SK-N-SH treated with all-trans-retinoic acid at 6 μM for 48 hours (cell line): Measurements from ENCODE around the gene SYNGR3.

Experiments used
- ATAC-seq: fragments of 200-7000 bp; cut with Tn5 transposase; 3 replicates; pipeline ENCODE4 v1.9.1; 2020; ENCODE audit warnings: mild to moderate bottlenecking, moderate library complexity
- CSDC2 ChIP-seq: fragments of 250-450 bp; sonication (Bioruptor Pico); IDR thresholded peaks from 2 replicates; pipeline ENCODE4 v1.5.0; 2020; ENCODE audit warnings: mild to moderate bottlenecking, moderate library complexity
- ESRRG ChIP-seq: fragments of 250-450 bp; sonication (Bioruptor Pico); IDR thresholded peaks from 2 replicates; pipeline ENCODE4 v1.6.1; 2021; ENCODE audit warnings: mild to moderate bottlenecking
- ISL1 ChIP-seq: fragments of 250-450 bp; sonication (Bioruptor Pico); IDR thresholded peaks from 2 replicates; pipeline ENCODE4 v2.1.2; 2022; ENCODE audit warnings: mild to moderate bottlenecking, moderate library complexity
- OSR1 ChIP-seq: fragments of 250-450 bp; sonication (Bioruptor Pico); IDR thresholded peaks from 2 replicates; pipeline ENCODE4 v1.8.0; 2022; ENCODE audit warnings: moderate library complexity, mild to moderate bottlenecking, inconsistent platforms
- RARB ChIP-seq: fragments of 250-450 bp; sonication (Bioruptor Pico); IDR thresholded peaks from 2 replicates; pipeline ENCODE4 v1.8.0; 2021; ENCODE audit warnings: mild to moderate bottlenecking, moderate library complexity
- TOX ChIP-seq: fragments of 250-450 bp; sonication (Bioruptor Pico); IDR thresholded peaks from 2 replicates; pipeline ENCODE4 v1.8.0; 2021; ENCODE audit warnings: mild to moderate bottlenecking, moderate library complexity, borderline replicate concordance
- ZFP30 ChIP-seq: fragments of 450-650 bp; formaldehyde crosslinking; IDR thresholded peaks from 2 replicates; pipeline ENCODE4 v1.5.0; 2022; ENCODE audit warnings: mild to moderate bottlenecking, moderate library complexity
- ZNF565 ChIP-seq: fragments of 450-650 bp; formaldehyde crosslinking; conservative IDR thresholded peaks from 2 replicates; pipeline ENCODE4 v1.5.0; 2020; ENCODE audit warnings: low read depth, mild to moderate bottlenecking, moderate library complexity
- ZNF8 ChIP-seq: fragments of 450-650 bp; formaldehyde crosslinking; IDR thresholded peaks from 2 replicates; pipeline ENCODE4 v1.5.0; 2020; ENCODE audit warnings: mild to moderate bottlenecking, moderate library complexity
- TF ChIP-seq, protein P1 (sequence below): fragments of 250-450 bp; sonication (Bioruptor Pico); IDR thresholded peaks from 2 replicates; pipeline ENCODE4 v1.8.0; 2020; ENCODE audit warnings: mild to moderate bottlenecking, moderate library complexity, borderline replicate concordance
- TF ChIP-seq, protein P2 (sequence below): fragments of 250-450 bp; sonication (Bioruptor Pico); IDR thresholded peaks from 2 replicates; pipeline ENCODE4 v1.8.0; 2021; ENCODE audit warnings: low read depth, mild to moderate bottlenecking, moderate library complexity, borderline replicate concordance
- TF ChIP-seq, protein P3 (sequence below): fragments of 250-450 bp; sonication (Bioruptor Pico); IDR thresholded peaks from 2 replicates; pipeline ENCODE4 v1.5.1; 2020; ENCODE audit warnings: low read depth, mild to moderate bottlenecking, moderate library complexity
- TF ChIP-seq, protein P4 (sequence below): fragments of 250-450 bp; sonication (Bioruptor Pico); IDR thresholded peaks from 2 replicates; pipeline ENCODE4 v1.5.1; 2021; ENCODE audit warnings: mild to moderate bottlenecking, moderate library complexity
- TF ChIP-seq, protein P5 (sequence below): fragments of 250-450 bp; sonication (Bioruptor Pico); IDR thresholded peaks from 2 replicates; pipeline ENCODE4 v1.5.0; 2020; ENCODE audit warnings: mild to moderate bottlenecking, moderate library complexity

The SYNGR3 gene

DNA sequence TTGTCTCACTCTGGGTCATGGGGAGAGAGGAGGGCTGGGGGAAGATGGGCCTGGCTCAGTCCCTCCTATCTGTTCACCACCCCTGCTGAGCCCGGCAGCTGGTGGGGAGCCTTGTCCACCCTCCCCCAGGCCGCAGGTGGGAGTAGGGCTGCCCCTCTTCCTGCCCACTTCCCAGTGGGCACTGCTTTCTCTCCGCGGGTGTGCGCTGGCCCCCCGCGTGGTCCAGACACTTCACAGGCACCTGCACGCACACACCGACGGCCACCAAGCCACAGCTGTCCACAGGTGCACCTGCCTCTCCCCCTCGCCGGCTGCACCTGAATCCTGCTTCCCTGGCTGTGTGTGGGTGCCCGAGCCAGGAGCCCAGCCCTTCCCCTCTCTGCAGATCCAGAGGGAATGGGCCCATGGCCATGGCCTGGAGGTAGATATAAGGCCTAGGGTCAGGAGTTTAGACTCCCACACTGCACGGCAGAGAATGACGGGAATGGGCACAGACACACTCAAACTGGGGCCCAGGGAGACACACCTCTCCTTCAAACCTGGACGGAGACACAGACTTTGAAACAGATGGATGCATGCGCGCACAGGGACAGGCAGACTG is 39.0 kb downstream of the SYNGR3 start (continued):
- TF ChIP-seq, protein P1, sequence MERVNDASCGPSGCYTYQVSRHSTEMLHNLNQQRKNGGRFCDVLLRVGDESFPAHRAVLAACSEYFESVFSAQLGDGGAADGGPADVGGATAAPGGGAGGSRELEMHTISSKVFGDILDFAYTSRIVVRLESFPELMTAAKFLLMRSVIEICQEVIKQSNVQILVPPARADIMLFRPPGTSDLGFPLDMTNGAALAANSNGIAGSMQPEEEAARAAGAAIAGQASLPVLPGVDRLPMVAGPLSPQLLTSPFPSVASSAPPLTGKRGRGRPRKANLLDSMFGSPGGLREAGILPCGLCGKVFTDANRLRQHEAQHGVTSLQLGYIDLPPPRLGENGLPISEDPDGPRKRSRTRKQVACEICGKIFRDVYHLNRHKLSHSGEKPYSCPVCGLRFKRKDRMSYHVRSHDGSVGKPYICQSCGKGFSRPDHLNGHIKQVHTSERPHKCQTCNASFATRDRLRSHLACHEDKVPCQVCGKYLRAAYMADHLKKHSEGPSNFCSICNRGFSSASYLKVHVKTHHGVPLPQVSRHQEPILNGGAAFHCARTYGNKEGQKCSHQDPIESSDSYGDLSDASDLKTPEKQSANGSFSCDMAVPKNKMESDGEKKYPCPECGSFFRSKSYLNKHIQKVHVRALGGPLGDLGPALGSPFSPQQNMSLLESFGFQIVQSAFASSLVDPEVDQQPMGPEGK (CRISPR knock-in tag), result no peak

DNA sequence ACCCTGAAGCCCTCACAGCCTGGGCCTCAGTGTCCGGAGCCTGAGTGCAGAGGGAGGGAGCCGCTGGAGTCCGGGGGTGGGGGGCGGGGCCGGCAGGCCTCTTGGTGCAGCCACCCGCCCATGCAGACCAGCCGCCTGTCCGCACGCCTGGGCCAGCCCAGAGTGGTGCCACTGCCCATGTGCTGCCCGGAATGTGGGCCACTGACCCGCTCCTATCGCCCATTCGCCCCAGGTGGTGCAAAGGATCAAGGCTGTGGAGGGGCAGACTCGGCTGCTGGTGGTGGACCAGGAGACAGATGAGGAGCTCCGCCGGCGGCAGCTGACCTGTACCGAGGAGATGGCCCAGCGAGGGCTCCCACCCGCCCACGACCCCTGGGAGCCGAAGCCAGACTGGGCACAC is 39.6 kb downstream of the SYNGR3 start:
- ATAC-seq, result no peak
- TF ChIP-seq, protein P1 (CRISPR knock-in tag), result no peak
- TF ChIP-seq RARB (CRISPR knock-in tag) (no peak), TOX (CRISPR knock-in tag) (no peak), ISL1 (no peak), ZFP30 (CRISPR knock-in tag) (no peak), CSDC2 (CRISPR knock-in tag) (no peak), ZNF565 (no peak), OSR1 (no peak), ZNF8 (no peak)
- TF ChIP-seq, protein P2, sequence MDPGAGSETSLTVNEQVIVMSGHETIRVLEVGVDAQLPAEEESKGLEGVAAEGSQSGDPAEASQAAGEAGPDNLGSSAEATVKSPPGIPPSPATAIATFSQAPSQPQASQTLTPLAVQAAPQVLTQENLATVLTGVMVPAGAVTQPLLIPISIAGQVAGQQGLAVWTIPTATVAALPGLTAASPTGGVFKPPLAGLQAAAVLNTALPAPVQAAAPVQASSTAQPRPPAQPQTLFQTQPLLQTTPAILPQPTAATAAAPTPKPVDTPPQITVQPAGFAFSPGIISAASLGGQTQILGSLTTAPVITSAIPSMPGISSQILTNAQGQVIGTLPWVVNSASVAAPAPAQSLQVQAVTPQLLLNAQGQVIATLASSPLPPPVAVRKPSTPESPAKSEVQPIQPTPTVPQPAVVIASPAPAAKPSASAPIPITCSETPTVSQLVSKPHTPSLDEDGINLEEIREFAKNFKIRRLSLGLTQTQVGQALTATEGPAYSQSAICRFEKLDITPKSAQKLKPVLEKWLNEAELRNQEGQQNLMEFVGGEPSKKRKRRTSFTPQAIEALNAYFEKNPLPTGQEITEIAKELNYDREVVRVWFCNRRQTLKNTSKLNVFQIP, result no peak
- TF ChIP-seq, protein P3, sequence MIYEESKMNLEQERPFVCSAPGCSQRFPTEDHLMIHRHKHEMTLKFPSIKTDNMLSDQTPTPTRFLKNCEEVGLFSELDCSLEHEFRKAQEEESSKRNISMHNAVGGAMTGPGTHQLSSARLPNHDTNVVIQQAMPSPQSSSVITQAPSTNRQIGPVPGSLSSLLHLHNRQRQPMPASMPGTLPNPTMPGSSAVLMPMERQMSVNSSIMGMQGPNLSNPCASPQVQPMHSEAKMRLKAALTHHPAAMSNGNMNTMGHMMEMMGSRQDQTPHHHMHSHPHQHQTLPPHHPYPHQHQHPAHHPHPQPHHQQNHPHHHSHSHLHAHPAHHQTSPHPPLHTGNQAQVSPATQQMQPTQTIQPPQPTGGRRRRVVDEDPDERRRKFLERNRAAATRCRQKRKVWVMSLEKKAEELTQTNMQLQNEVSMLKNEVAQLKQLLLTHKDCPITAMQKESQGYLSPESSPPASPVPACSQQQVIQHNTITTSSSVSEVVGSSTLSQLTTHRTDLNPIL, result no peak
- TF ChIP-seq, protein P4, sequence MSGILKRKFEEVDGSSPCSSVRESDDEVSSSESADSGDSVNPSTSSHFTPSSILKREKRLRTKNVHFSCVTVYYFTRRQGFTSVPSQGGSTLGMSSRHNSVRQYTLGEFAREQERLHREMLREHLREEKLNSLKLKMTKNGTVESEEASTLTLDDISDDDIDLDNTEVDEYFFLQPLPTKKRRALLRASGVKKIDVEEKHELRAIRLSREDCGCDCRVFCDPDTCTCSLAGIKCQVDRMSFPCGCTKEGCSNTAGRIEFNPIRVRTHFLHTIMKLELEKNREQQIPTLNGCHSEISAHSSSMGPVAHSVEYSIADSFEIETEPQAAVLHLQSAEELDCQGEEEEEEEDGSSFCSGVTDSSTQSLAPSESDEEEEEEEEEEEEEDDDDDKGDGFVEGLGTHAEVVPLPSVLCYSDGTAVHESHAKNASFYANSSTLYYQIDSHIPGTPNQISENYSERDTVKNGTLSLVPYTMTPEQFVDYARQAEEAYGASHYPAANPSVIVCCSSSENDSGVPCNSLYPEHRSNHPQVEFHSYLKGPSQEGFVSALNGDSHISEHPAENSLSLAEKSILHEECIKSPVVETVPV (CRISPR knock-in tag), result no peak
- TF ChIP-seq, protein P5, sequence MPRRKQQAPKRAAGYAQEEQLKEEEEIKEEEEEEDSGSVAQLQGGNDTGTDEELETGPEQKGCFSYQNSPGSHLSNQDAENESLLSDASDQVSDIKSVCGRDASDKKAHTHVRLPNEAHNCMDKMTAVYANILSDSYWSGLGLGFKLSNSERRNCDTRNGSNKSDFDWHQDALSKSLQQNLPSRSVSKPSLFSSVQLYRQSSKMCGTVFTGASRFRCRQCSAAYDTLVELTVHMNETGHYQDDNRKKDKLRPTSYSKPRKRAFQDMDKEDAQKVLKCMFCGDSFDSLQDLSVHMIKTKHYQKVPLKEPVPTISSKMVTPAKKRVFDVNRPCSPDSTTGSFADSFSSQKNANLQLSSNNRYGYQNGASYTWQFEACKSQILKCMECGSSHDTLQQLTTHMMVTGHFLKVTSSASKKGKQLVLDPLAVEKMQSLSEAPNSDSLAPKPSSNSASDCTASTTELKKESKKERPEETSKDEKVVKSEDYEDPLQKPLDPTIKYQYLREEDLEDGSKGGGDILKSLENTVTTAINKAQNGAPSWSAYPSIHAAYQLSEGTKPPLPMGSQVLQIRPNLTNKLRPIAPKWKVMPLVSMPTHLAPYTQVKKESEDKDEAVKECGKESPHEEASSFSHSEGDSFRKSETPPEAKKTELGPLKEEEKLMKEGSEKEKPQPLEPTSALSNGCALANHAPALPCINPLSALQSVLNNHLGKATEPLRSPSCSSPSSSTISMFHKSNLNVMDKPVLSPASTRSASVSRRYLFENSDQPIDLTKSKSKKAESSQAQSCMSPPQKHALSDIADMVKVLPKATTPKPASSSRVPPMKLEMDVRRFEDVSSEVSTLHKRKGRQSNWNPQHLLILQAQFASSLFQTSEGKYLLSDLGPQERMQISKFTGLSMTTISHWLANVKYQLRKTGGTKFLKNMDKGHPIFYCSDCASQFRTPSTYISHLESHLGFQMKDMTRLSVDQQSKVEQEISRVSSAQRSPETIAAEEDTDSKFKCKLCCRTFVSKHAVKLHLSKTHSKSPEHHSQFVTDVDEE, result no peak

DNA sequence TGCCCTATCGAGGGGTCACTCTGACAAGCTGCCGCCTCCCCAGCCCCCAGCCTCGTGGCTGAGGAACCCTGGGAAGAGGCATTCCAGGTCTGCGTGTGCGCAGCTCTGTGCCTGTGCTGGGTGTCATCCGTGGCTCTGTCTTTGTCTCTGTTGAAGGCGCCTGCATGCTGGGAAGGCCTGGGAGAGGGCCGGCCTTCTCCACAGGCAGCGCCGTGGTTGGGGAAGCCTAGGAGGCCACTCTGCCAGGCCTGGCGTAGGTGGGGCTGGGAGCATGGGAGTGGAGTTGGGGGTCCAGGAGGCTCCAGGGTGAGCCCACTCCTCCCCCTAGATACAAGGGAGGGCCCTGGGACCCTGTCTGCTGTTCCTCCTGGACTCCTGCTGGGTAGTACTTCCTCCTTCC is 40.3 kb downstream of the SYNGR3 start:
- ATAC-seq, result no peak
- TF ChIP-seq CSDC2 (CRISPR knock-in tag) (no peak), RARB (CRISPR knock-in tag) (no peak), ESRRG (CRISPR knock-in tag) (no peak)
- TF ChIP-seq, protein P3, result no peak

DNA sequence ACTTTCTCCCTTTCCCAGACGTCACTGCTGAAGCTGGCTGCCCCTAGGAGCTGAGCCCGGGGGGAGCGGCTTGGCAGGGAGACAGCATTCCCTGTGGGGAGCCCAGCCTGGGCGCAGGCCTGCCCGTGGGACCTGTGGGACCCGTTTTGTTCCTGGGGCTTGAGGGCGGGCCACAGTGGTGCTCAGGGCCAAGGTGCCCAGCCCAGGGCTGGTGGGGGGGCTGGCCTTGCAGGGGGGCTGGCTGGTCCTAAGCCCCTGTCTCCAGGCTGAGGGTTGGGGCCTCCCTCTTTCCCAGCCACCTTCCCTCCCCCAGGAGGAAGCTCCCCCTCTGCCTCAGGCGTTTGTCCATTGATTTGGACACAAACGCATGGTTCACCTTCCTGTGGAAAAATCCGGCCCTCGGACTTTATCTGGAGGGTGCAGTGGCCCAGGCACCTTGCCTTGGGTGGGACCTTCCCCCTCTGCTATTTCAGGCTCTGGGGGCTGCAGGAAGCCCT is 41.4 kb downstream of the SYNGR3 start:
- TF ChIP-seq, protein P1 (CRISPR knock-in tag), result no peak
- TF ChIP-seq, all 23 proteins: peak for 0
- ATAC-seq, result no peak
